22Rv1 (cell line): ENCODE results near the gene ATP2B3.

Experiments
- H3K27ac ChIP-seq: fragments of 450-650 bp; 2 replicates; pipeline ENCODE4 v1.5.1; 2017
- ZFX ChIP-seq: fragments of 450-650 bp; IDR thresholded peaks from 2 replicates; pipeline ENCODE4 v1.6.1; 2017; ENCODE audit warnings: antibody characterized with exemption, borderline replicate concordance
- TF ChIP-seq, protein P1 (sequence below): fragments of 450-650 bp; IDR thresholded peaks from 2 replicates; pipeline ENCODE4 v1.5.1; 2017; ENCODE audit warnings: mild to moderate bottlenecking

The ATP2B3 gene

GRCh38 chrX:153568451-153569011 lies 51.1 kb downstream of the ATP2B3 start:
- no peak overlapping the region for H3K27ac ChIP-seq
- no peak for TF ChIP-seq ZFX
- TF ChIP-seq, protein P1, sequence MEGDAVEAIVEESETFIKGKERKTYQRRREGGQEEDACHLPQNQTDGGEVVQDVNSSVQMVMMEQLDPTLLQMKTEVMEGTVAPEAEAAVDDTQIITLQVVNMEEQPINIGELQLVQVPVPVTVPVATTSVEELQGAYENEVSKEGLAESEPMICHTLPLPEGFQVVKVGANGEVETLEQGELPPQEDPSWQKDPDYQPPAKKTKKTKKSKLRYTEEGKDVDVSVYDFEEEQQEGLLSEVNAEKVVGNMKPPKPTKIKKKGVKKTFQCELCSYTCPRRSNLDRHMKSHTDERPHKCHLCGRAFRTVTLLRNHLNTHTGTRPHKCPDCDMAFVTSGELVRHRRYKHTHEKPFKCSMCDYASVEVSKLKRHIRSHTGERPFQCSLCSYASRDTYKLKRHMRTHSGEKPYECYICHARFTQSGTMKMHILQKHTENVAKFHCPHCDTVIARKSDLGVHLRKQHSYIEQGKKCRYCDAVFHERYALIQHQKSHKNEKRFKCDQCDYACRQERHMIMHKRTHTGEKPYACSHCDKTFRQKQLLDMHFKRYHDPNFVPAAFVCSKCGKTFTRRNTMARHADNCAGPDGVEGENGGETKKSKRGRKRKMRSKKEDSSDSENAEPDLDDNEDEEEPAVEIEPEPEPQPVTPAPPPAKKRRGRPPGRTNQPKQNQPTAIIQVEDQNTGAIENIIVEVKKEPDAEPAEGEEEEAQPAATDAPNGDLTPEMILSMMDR, result no peak

- TF ChIP-seq ZFX, result no peak
- TF ChIP-seq, protein P1, result no peak
- no peak overlapping the region for H3K27ac ChIP-seq
Measured at GRCh38 chrX:153569475-153569874, 52.0 kb downstream of the ATP2B3 start.

DNA sequence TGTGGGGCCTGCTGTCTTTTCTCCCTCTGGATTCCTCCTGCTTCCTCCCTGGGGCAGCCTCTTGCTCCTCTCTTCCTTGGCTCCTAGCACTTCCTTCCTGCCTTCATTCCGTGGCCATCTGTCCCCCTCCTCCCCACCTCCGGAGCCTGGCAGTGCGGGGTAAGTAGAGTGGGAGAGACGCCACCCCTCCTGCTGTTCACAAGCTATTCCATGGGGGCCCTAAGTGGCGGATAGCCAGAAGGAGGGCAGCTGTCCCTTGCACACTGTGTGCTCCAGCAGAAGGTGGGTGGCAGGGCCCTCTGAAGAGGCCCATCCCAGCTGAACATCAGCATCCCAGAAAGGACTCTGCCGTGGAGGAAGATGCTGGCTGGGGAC lies 54.1 kb downstream of the ATP2B3 start:
- TF ChIP-seq, protein P1, result no peak
- TF ChIP-seq ZFX, result no peak
- H3K27ac ChIP-seq, result no peak overlapping the region

DNA sequence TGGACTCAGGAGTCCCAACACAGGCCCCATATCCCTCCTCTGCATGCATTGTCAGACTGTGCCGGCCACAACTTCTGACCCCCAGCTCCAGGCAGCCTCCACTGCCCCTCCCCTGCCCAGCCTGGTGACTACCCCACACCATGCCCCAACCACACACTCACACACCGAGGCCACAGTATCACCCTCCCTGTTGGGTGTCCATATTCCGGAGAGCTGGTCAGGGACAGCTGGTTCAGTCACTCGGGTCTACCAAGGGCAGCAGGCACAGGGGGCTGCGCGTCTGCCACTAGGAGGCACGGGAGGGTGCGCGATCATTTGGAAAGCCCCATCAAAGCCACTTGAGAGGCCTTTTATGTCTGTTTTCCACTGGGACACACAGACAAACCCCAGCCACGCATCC lies 55.2 kb downstream of the ATP2B3 start:
- TF ChIP-seq ZFX, result no peak
- TF ChIP-seq, protein P1, result no peak
- no peak overlapping the region for H3K27ac ChIP-seq

- no peak overlapping the region for H3K27ac ChIP-seq
- no peak for TF ChIP-seq ZFX
- TF ChIP-seq, protein P1, result no peak
Measured at GRCh38 chrX:153573984-153574383, 56.5 kb downstream of the ATP2B3 start.

GRCh38 chrX:153576239-153576870 lies 58.9 kb downstream of the ATP2B3 start:
- H3K27ac ChIP-seq, result no peak overlapping the region
- TF ChIP-seq, protein P1, result no peak
- no peak for TF ChIP-seq ZFX

- no peak overlapping the region for H3K27ac ChIP-seq
- TF ChIP-seq ZFX, result no peak
- TF ChIP-seq, protein P1, result no peak
Measured at GRCh38 chrX:153576961-153577360, 59.5 kb downstream of the ATP2B3 start.
